Measurements from ENCODE around the gene MORN1.
"Not testable (repeated sequence)": the region's sequence is repeated elsewhere in the genome, so short reads cannot be mapped to it uniquely, and the experiment has no call there.

Gene MORN1

DNA sequence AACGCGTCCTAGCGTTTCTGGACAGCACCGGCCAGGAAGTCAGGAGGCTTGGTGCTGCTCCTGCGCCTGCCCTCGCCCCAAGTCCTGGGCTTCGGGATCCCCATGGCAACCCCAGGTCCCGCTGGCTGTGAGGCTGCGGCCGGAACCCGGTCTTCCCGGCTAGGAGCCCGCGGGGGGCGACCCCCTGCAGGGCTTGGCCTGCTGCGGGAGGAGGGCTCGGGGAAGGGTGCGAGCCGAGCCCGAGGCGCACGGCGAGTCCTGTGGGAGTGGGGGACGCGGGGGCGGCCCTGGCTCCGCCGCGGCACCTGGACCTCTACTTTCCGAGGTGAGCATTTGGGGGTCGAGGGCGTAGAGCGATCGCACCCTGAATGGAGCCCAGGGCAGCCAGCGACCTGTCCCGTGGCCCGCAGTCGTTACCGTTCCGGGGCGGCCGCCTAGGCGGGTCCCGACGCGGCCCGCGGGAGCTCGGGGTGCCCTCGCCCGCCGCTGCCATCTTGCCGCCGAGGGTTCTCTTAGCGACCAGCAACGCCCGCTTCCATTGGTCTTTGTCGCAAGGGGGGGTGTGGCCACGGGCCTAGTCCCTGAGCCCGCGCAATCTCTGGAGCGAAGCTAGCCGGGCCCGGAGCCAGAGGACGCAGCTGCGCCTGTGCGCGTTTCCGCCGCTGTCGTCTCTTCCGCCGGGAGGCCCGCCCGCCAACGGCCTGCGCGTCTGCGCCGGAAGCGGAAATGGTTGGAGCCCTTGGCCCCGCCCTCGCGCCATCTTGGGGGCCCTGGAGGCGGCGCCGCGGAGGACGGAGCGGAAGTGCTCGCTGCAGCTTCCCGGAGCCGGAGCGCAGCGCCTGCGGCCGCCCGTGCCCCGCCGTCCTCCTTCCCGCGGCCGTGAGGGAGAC lies at the start of gene MORN1, which contains the start of gene RER1:
Gene MORN1, minus strand, starts transcription at position 514 of the 890 bp plus-strand sequence. Its CDS starts 21 bp downstream, at position 493.
Gene RER1, plus strand, starts transcription at position 801 of the 890 bp plus-strand sequence. CDS start 3,950 bp downstream, outside the sequence.
- peak; percentile 99 for DNase-seq (ENCODE audit: low read depth)

DNA sequence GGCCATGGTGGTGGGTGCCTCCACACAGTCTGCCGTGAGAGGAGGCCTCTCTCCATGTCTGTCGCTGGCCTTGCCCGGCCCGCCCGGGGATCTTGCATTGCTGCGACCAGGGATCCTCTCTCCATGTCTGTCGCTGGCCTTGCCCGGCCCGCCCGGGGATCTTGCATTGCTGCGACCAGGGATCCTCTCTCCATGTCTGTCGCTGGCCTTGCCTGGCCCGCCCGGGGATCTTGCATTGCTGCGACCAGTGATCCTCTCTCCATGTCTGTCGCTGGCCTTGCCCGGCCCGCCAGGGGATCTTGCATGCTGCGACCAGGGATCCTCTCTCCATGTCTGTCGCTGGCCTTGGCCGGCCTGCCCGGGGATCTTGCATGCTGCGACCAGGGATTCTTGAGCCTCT lies 49.0 kb upstream of the MORN1 start:
- not testable (repeated sequence) for DNase-seq (ENCODE audit: low read depth)

DNA sequence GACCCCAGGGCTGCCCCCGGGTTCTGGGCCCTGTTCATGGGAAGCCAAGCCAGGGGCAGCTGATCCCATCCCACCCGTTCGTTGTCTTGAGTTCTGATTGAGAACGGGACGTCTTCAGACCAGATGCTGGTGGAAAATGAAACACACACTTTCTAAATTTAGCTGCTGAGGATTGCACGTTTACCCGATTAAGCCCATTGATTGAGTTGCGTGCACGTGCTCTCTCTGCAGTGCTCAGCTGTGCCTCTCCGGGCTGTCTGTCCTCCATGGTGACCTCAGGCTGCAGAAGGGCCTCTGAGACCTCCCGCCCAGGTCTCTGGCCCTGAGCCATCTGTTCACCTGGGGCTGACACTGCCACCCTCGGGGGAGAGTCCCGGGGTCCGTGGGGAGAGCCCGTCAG lies 48.0 kb upstream of the MORN1 start:
- DNase-seq (ENCODE audit: low read depth), result no peak

DNA sequence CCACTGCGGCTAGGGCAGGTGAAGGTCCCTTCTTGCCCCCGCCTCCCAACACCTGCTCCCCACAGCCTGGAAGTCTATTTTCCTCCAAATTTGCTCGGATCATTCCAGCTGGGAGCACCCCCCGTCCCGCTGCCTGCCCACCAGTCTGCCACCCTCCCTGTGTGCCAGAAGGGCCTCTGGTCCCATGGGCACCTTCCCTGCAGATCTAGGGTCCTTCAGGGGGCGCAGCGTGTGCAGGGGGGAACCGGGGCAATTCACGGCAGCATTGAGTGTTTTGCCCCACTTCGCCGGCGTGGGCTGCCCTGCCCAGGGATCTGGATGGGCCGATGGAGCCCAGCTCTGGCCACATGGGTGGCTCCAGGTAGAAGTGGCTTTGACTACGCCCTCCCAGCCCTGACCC lies 47.3 kb upstream of the MORN1 start:
- no peak for DNase-seq (ENCODE audit: low read depth)

DNA sequence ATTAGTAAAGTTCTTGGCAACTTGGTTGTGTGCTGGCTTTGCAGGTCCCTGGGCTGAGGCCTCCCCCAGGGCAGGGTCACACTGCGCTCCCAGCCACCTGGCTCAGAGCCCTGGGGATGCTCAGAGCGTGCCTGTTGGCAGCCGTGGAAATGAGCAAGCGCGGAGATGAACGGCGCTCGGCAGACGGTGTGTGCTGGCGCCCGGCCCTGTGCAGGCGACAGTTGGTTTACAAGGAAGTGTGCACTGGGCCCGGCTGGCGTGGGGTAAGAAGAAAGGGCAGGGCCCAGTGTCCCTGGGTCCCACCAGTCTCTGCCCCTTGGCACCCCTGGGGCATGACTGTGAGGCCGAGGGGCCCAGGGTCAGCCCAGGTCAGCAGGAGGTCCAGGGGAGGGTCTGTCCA lies 46.7 kb upstream of the MORN1 start:
- no peak for DNase-seq (ENCODE audit: low read depth)

DNA sequence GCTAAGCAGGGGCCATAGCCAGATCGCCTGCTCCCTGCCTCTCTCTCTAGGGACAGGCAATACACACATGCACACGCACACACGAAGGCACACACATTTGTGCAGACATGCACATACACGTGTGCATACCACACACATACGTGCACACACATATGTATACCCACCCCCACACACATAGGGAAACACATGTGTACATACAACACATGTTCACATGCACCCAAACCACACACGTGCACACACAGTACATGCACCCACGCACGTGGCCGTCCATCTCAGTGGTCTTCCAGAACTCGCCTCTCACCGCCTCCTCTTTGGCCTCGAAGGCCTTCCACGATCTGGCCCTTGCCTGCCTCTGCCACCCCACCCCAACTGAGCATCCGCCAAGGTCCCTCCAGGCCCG lies 46.3 kb upstream of the MORN1 start:
- no peak for DNase-seq (ENCODE audit: low read depth)

DNA sequence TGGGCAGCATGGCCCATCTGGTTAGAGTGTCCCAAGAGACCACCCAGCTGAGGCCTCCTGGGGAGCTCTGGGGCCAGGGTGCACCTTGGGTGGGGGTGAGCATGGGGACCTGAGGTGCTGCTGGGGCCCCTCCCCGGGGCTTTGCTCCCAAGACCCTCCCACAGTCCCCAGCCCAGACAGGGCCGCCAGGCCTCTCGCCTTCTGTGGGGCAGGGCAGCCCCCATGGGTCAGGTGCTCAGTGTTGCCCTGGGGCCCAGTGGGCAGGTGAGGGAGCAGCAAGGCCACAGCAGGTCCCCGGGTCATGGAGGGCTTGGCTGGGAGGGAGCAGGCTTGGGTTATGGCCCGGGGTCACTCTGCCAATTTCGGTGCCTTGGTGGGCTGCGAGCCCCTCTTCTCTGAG lies 45.5 kb upstream of the MORN1 start:
- DNase-seq (ENCODE audit: low read depth), result no peak

DNA sequence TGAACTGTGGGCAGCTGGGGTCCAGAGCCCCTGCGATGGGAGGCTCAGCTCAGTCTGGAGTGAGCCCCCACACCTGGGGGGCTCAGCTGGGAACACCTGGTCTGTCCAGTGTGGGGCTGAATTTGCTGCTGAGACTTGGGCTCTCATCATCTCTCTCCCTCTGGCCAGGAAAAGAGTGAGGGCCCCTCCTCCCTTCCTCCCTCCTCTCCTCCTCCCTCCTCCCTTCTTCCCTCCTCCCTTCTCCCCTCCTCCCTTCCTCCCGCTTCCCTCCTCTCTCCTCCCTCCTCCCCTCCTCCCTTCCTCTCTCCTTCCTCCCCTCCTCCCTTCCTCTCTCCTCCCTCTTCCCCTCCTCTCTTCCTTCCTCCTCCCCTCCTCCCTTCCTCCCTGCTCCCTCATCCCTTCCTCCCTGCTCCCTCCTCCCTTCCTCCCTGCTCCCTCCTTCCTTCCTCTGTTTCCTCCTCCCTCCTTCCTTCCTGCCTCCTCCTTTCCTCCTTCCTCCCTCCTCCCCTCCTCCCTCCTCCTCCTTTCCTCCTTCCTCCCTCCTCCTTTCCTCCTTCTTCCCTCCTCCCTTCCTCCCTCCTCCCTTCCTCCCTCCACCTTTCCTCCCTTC lies 44.5 kb upstream of the MORN1 start:
- DNase-seq (ENCODE audit: low read depth), result no peak

DNA sequence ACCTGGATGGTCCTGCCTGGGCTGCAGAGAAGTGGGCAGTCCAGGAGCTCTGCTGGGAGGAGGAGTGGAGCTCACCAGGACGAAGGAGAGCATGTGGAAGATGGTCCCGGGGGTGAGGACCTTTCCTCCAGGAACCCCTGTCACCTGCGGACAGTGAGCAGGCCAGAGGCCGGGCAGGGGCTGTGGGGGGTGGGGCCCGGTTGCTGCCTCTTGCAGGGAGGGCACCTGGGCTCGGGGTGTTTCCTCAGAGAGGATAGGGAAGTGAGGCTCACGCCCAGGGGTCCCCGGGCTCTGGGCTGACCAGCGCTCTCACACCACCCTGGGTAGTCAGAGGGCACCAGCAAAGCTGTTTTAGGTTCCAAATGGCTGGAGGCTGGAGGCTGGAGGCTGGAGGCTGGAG lies 43.7 kb upstream of the MORN1 start:
- no peak for DNase-seq (ENCODE audit: low read depth)

DNA sequence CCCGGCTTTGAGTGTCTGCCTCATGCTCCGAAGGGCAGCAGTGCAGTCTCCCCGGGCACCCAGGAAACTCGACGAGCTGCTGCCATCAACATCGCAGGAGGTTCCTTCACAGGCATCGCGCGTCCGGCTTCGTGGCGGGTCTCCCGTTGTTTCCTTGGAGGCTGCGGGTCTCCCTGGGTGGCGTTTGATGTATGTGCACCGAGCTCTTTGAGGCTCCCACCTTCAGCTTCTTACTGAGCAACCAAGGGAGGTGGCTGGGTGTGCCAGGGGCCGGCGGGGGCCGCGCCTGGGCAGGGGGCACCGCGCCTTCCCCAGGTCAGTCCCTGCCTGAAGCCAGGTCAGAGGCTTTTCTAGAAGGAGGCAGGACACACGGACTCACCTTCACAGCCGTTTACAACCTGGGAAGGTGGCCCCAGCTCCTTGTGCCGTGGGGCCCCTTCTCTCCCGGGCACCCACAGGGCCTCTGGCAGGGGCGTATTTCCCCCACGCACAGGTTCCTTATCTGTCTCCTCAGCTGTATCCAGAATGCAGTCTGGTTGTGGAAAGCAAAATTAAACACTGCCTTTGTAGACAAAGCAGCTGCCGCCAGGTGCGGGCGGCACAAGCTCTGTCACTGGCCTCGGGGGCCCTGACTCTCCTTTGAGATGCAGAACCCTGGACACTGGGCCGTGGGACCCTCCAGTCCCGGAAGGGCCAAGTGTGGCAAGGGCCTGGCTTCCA lies 42.7 kb upstream of the MORN1 start:
- no peak for DNase-seq (ENCODE audit: low read depth)

DNA sequence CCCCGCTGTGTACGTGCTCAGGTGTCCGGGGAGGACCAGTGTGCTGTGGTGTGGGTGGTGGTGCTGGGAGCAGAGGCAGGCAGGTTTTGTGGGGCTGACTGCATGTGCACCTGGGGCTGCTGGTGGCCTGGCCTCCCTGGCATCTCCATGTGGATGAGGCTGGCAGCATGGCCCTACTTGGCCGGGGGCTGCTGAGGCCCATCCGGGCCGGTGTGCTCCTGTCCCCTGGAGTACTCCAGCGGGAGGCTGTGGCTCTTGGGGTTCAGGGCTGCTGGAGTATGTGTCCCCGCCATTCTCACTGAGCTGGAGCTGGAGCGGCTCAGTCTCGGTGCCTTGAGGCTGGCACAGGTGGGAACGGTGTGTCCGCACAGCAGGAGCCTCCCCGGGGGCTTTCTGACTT lies 41.8 kb upstream of the MORN1 start:
- DNase-seq (ENCODE audit: low read depth), result no peak

DNA sequence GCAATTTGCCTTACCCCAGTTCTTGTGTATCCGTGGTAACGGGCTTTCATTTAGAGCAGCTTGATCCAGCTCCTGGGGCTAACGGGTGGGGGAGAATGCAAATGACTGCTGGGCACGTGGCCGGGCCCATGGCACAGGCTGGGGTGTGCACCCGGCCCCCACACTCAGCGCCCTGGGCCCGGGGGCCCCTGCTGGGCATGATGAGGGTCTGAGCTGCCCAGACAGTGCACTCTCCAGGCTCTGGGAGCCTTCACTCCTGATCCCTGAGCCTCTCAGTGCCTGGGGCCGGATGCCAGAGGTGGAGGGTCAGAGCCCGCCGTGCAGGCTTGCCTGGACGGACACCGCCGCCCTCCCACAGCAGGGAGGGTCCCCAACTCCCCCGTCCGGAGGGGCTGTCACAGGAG lies 41.1 kb upstream of the MORN1 start:
- DNase-seq (ENCODE audit: low read depth), result no peak

DNA sequence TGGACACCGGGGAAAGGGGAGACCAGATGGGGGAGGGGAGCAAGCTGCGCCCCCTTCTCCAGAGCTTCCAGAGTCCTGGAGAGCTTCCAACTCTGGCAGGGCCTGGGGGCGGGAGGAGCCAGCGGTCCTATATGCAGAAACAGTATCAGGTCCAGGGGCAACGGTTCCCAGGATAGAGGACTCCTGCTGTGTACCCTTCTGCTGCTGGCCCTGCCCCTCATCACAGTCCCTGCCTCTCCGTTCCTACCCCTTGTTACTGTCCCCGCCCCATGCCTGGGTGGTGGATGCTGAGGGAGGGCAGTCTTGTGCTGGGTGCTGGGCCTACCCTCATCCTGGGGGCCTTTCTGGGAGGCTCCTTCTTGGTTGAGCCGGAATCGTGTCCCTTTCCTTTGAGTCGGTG lies 40.2 kb upstream of the MORN1 start:
- DNase-seq (ENCODE audit: low read depth), result no peak

DNA sequence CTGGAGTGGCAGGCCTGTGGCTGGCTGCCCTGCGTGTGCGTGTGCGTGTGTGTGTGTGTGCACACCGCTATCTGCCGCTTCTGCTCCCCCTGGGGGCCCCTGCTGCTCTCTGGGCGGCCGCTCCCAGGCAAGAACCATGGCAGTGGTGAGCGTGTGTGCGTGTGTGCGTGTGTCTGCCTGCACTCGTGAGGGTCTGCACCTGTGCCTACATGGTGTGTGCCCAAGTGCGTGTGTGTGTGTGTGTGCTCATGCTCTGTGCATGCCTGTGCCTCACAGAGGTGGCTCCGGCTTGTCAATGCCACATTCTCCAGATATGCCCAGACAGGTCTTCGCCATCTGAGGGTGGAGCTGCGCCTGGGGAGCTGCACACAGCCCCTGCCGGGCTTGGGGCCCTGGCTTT lies 39.7 kb upstream of the MORN1 start:
- DNase-seq (ENCODE audit: low read depth), result no peak

DNA sequence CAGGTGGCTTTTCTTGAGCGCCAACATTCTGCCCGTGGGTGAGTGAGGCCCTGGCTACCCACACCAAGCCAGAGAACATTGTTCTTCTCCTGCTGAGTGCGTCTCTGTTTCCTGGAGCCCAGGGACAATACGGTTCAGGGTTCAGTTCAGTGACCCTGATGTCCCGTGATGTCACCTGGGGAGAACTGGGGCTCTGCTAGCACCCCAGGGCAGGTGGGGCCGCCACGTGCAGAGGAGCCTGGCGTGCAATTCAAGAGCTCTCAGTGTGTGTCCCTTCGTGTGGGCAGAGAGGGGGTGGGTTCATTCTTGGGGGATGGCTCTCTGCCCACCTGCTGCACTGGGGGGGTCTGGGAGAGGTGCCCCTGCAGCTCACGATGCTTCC lies 39.2 kb upstream of the MORN1 start:
- DNase-seq (ENCODE audit: low read depth), result no peak

DNA sequence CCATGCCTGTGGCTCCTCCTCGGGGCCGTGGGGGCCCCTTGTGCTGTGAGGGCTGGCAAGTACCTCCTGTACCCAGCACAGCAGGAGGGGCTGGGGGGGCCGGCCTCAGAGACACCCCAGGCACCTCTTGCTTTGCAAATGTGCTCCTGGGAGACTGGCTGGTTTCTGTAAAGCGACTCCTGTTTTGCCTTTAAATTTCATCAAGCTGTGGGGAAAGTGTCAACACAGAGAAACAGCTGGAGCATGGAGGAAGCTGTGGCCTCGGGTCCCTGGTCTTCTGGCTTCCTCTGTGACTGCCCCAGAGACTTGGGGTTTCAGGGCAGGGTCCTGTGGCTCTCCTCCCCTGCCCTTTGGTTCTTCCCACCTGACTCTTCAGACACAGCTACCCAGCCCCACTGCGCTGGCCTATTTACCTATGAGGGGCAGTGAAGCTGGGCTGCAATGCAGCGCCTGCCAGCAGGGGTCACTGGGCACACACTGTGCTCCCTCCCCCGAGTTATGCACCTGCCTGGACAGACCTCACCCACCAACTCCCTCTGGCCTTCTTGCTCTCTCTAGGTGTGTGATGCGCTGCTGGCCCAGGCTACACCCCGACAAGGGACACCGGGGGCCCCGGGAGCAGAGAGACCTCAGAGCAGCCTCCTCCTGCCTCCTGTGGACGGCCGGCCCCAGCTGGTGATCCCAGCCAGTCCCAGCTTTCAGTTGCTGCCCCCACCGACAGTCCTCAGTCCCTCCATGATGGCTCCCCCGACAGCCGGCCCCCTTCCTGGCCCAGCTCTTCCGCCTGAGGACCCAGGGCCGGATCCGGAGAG lies 38.6 kb upstream of the MORN1 start:
- DNase-seq (ENCODE audit: low read depth), result no peak

DNA sequence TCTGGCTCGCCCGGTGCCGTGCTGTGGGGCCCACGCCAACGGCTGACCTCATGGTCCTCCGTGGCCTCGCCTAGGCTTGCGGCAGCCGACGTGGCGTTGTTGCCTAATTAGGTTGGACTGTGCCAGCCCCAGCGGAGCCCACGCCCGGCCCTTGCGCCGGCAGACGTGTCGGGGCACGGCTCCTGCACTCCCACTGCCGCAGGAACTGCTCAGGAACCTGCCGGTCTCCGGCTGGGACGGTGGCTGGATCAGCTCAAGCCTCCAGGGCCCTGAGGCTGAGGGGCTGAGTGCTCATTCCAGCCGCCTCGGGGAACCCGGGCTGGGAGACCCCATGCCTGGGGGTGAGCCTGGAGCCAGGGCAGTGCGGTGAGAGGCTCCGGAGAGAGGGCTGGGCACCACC lies 37.1 kb upstream of the MORN1 start:
- DNase-seq (ENCODE audit: low read depth), result no peak

DNA sequence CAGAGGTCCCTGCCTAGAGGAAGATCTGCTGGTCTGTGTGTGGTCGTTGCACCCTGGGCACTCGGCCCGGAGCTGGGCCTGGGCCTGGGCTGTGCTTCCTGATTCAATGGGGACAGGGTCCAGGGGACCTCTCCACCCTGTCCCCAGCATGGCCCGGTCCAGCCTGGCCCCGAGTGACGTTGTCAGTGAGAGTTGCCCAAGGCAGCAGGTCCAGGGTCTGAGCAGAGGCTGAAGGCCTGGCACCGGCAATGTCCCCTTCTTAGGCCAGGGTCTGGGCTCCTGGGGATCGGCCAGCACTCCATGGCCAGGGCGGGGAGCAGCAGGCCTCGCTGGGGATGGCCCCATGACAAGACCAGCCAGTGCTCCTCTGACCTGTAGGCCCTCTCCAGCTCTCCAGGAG lies 36.6 kb upstream of the MORN1 start:
- DNase-seq (ENCODE audit: low read depth), result no peak

DNA sequence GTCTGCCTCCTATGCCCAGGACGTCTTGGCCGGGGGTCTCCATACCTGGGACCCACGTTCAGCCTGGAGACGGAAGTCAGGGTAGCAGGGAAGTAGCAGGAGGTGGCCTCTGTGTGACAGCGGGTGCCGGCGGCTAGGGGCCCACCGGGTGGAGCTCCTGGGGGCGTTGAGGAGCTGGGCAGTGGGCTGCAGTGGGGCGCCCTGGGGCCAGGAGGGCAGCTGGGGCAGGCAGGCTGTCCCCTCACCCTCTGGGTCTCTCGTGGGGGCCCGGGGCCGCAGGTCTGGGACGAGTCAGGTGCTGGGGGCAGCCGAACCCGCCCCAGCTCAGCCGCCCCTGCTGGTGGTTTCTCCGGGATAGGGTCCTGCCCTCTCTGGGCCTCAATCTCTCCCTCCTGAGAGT lies 35.7 kb upstream of the MORN1 start:
- no peak for DNase-seq (ENCODE audit: low read depth)

DNA sequence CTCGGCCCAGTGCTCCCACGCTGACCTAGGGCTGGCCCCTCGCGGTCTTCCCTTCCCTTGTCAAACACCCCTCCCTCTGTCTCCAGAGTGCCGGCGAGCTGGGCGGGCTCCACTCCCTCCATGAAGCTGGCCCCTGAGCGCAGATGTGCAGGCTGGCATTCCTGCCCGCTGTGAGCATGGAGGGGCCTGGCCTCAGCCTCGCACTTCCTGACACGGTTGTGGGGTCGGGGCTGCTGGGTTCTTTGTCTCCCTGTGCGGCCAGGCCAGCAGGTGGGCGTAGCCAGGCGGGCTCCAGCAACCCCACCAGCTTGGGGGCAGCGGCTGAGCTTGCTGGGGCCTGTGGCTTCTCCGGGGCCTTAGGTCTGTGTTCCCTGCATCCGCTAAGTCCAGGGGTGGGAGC lies 35.2 kb upstream of the MORN1 start:
- no peak for DNase-seq (ENCODE audit: low read depth)

DNA sequence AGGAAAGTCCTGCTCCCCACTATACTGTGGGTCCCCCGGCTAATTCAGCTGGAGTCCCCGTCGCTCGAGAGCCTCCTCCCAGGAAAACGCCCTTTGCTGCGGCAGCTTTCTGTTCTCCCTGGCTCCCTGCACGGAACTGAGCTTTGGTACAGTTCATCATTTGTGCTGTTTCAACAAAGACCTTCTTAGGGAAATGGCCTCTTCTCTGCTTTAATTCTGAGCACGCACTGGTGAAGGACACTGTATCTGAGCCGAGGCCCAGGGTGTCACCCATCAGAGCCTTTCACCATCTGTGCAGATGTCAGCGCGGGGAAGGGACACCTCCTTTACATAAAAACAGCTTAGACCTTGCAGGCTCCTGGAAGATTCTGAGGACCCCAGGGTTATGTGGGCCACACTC lies 34.5 kb upstream of the MORN1 start:
- DNase-seq (ENCODE audit: low read depth), result no peak

DNA sequence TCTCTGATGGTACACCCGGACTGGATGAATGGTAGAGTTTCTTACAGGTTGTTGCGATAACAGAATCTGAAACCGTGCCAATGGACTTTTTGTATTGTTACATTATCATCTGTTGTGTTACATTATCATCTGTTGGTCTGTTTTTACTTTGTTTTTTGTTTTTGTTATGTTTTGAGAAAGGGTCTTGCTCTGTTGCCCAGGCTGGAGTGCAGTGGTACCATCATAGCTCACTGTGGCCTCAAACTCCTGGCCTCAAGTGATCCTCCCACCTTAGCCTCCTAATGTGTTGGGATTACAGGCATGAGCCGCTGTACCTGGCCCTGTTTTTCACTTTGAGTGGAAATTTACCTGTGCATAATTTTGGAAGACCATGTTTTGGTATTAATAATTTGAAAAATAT lies 31.2 kb upstream of the MORN1 start:
- DNase-seq (ENCODE audit: low read depth), result no peak

Measured in activated T-helper 9 cell treated with anti-CD3 and anti-CD28 coated beads, Interleukin-2, amount 50 U/mL, for 16 hours (primary cell).